Measurements from ENCODE around the gene PSMF1.
A peak's percentile ranks its signal among the peaks of the same experiment; 100 is the strongest.

Gene PSMF1

GRCh38 chr20:1118336-1119127 lies at the start of gene PSMF1:
TSS of gene PSMF1 (plus strand) at chr20:1118602. CDS start at chr20:1118774, 172 bp downstream.
- DNase-seq, result peak; percentile 93 to 96

- no peak for DNase-seq
These were observed 46.1 kb upstream of the PSMF1 start for GRCh38 chr20:1072258-1072657.

- DNase-seq, result no peak
These were observed 42.8 kb upstream of the PSMF1 start for GRCh38 chr20:1075616-1076015.

DNA sequence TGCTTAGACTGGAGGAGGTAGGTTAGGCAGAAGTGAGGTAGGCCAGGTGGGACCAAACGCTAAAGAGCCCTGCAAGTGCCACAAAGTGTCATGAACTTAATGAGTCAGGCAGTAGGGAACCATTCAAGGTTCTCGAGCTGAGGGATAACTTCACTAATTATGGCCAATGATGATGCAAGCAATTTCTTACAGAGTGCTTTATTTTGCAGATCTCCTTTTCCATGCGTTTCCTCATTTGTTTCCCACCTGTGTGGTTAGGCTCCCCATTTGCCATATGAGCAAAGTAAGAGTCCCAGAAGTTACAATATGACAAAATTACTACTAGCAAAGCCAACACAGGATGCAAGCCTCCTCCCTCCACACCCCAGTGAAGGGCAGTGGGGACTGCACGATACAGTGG lies 36.5 kb upstream of the PSMF1 start:
- no peak for DNase-seq

GRCh38 chr20:1083431-1084080 lies 34.8 kb upstream of the PSMF1 start:
- DNase-seq, result no peak

DNA sequence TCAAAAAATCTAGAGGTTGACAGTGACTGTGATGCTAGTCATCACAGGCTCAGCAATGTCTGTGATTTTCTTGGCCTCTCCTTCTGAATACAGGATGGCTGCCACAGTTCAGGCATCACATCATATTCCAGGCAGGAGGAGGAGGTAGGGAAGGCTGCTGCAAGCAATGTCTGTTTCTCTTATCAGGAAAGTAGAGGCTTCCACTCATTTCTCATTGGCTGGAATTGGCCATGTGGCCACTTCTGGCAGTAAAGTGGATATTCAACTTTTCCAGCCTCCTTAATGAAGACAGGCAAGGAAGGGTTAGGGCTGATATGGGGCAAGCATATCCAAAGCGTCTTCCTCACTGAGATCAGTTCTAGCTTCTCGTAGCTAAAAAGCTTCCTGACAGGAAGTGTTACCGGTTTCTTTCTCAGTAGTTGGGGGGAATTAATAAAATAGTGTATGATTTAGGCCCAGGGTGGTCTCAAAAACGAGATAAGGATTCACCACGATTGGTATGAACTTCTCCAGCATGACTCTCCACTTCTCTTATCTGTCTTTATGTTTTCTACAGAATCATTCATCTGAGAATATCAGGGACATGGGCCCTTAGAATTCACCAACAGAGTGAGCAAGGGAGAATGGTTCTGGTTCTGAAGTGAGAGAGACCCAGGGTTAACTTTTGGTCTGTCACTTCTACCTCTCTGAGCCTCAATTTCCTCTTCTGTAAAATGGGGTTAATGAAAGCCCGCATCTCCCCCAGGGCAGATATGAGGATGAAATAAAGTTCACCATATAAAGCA lies 32.7 kb upstream of the PSMF1 start:
- DNase-seq, result no peak

- no peak for DNase-seq
These were observed 31.9 kb upstream of the PSMF1 start for GRCh38 chr20:1086277-1087213.

GRCh38 chr20:1087311-1087905 lies 31.0 kb upstream of the PSMF1 start:
- no peak for DNase-seq

DNA sequence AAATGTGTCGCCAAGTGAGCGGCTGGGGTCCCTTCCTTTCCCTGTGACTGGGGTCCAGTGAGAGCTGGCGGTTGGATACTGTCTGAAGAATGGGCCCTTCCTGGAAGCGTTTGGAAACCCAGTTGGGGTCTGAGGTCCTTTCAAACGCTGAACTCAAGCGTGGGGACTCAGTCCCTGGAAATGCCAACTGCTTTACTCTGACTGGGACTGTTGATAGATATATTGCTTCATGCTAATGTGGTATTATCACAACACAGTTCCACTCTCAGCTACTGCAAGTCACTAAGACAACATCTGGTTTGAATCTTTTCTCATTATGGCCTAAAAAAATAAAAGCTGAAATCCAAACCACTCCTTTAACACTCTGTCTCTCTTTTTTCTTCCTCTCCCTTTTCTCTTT lies 23.7 kb upstream of the PSMF1 start:
- DNase-seq, result no peak

DNA sequence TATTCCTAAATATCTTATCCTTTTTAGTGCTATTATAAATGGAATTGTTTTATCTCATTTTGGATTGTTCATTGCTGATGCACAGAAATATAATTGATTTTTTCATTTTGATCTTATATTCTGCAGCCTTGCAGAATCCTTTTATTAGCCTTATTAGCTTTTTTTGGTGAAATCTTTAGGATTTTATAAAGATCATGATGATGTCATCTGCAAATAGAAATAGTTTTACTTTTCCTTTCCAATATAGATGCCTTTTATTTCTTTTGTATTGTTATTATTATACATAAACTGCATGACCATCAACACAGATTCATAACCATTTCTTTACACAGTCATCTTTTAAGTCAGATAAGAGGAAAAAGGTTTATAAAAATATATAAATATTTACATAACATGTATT lies 16.9 kb upstream of the PSMF1 start:
- DNase-seq, result no peak

DNA sequence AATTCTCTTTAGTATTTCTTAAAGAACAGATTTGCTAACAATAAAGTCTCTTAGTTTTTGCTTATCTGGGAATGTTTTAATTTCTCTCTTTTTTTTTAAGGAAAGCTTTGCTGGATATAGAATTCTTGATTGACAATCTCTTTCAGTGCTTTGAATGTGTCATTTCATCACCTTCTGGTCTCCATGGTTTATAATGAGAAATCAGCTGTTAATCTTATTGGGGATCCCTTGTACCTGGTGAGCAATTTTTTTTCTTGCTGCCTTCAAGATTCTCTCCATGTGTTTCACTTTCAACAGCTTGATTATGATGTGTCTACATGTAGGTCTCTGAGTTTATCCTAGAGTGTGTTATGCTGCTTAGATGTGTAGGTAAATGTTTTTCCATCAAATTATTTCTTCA lies 16.4 kb upstream of the PSMF1 start:
- no peak for DNase-seq

- no peak for DNase-seq
These were observed 14.7 kb upstream of the PSMF1 start for GRCh38 chr20:1103751-1104150.

GRCh38 chr20:1105599-1106194 lies 12.7 kb upstream of the PSMF1 start:
- DNase-seq, result no peak

- no peak for DNase-seq
These were observed 11.2 kb upstream of the PSMF1 start for GRCh38 chr20:1107176-1107575.

GRCh38 chr20:1108437-1108920 lies 9.9 kb upstream of the PSMF1 start:
- peak; percentile 47 to 53 for DNase-seq

DNA sequence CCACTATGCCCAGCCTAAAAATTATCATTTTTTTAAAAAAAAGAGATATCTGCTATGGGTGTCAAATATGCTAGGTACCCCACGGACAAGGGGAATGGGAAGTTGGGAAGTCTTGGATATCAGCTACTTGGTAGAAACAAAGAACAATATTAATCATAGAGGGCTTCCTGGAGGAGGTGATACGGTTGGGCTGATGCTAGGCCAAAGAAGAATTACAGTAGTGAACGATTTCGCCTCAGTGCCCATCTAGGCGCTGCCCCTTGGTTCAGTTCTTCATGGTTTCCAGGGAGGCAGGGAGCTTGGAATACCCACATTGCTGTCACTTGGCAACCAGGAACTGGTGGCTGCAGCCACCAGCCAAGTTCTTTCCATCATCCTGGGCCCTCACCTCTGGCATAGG lies 5.5 kb upstream of the PSMF1 start:
- DNase-seq, result no peak

- no peak for DNase-seq
These were observed 432 bp upstream of the PSMF1 start for GRCh38 chr20:1118004-1118335.

DNA sequence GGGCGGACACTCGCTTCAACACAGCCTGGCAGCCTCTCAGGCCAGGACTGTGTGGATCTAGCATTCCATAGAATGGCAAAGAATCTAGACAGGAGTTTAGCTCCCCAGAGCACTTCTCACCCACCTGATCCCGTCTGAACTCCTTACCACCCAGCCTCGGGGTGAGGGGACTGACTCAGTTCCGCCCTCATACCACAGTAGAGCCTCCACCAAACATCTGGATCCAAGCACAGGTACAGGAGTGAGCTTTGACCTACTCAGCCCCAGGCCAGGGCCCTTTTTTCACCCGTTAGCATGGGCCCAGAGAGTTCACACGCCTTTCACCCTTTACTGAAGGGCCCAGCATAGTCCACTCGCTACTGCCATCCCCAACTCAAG lies 715 bp downstream of the PSMF1 start:
- DNase-seq, result no peak

GRCh38 chr20:1119524-1119923 lies 1.1 kb downstream of the PSMF1 start:
- no peak for DNase-seq

- DNase-seq, result no peak
These were observed 3.0 kb downstream of the PSMF1 start for GRCh38 chr20:1121429-1121828.

GRCh38 chr20:1122388-1123315 lies 4.2 kb downstream of the PSMF1 start:
- DNase-seq, result peak in 1 of 2 donors; percentile 18

Measured in CD4-positive, alpha-beta T cell treated with Interleukin-4 for 1 hour (primary cell).